KBM-7 (cell line): ENCODE data around the gene C3orf49.

ENCODE experiments used
- DNase-seq: peaks from one replicate; pipeline ENCODE4 v3.0.0-alpha.2; 2015
- in situ Hi-C: fragments of 300-500 bp; cut with MboI; formaldehyde crosslinking; loops from 2 replicates; pipeline ENCODE4 v1.14.3; 2020; ENCODE audit warnings: low sequenced_read_pairs, low pct_unique_long_range_greater_than_20kb, mixed read lengths

The C3orf49 gene

GRCh38 chr3:63875510-63875909 is 56.4 kb downstream of the C3orf49 start:
- in situ Hi-C loops, result no loop called here
- DNase-seq, result no peak

GRCh38 chr3:63876260-63876659 is 57.2 kb downstream of the C3orf49 start:
- in situ Hi-C loops, result no loop called here

GRCh38 chr3:63877737-63878393 is 58.8 kb downstream of the C3orf49 start:
- DNase-seq, result no peak
- in situ Hi-C loops, result no loop called here

More at GRCh38 chr3:63876260-63876659, 57.2 kb downstream of the C3orf49 start:
- DNase-seq, result no peak

GRCh38 chr3:63878394-63879060 is 59.4 kb downstream of the C3orf49 start:
- in situ Hi-C loops, result no loop called here
- no peak for DNase-seq

GRCh38 chr3:63880653-63881052 is 61.6 kb downstream of the C3orf49 start:
- no peak for DNase-seq
- in situ Hi-C loops, result no loop called here

GRCh38 chr3:63886858-63887257 is 67.8 kb downstream of the C3orf49 start:
- in situ Hi-C loops, result no loop called here
- DNase-seq, result no peak

- in situ Hi-C loops, result no loop called here
- DNase-seq, result no peak
Observed at GRCh38 chr3:63891518-63891917, 72.4 kb downstream of the C3orf49 start.

GRCh38 chr3:63892773-63893352 is 73.8 kb downstream of the C3orf49 start:
- in situ Hi-C loops, result no loop called here
- DNase-seq, result no peak

GRCh38 chr3:63895422-63896189 is 76.5 kb downstream of the C3orf49 start:
- in situ Hi-C loops, result no loop called here
- DNase-seq, result no peak

- no peak for DNase-seq
- in situ Hi-C loops, result no loop called here
Observed at GRCh38 chr3:63896332-63897030, 77.4 kb downstream of the C3orf49 start.
